ENCODE data around the gene CTCFL. TPM values are rescaled to one million over a fixed set of nuclear protein-coding genes. Genes with fewer than 3 reads are reported as not detected.
A peak's percentile ranks its signal among the peaks of the same experiment; 100 is the strongest.

CTCFL gene
- total RNA-seq, 4 donors from 2014 or later = 0.14 TPM; not detected in 3

DNA sequence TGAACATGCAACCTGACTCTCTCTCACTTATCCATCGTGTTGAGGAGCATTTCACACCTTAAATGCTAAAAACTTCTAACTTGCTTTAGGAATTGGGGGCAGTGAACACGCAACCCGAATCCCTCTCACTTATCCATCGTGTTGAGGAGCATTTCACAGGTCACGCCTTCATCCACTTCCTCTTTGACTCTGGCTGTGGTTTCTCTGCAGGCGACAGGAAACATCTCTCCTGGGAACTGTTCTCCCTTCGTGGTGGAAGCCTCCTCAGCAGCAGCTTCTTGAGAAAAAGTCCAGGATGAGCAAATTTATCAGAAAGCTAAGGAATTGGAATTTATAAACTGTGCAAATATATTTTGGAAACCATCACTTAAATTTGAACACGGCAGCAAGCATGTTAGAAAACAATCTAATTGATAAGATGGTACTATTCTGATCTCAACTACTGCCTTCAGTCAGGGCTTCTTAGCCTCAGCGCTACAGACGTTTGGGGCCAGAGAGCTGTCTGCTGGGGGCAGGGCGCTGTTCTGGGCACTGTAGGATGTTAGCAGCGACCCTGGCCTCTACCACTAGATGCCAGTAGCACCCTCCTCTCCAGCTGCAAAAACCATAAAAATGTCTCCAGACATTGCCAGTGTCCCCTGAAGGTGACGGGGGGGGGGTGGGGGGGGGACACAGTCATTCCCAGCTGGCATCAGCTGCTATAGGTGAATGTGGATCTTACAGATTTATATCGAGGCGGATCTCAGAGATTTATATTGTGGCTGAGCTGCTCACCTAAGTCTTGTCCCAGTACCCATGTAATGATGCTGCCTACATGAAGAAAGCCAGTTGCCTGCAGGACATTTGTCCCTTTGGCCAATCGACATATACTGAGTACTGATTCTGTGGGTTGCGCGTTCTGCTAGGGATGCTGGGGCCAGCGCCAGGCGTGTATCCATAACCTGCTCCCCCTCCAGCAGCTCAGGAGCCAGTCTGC, 26.2 kb downstream of the CTCFL start:
- no peaks in the 10 kb centered on the region for H3K27me3 ChIP-seq
- intact Hi-C loops (cut with DNase I; ENCODE audit: low total_unique reads) (no loop called here), in situ Hi-C loops (cut with MboI; ENCODE audit: low pct_ligation_motif_present in 1 of 4, low pct_unique_long_range_greater_than_20kb in 1 of 4, low sequenced_read_pairs in 3 of 4) (loop anchor here (5.0 to 25.0 kb wide), 3 partner anchors 111 to 411 kb away; no protein-coding TSS in a partner anchor)
- no peak for DNase-seq
- peaks cover 0 to 15% (median 7%) of the 10 kb centered on the region in 4 donors for H3K4me1 ChIP-seq
- H3K36me3 ChIP-seq = no peaks in the 10 kb centered on the region
- H3K4me3 ChIP-seq = no peak overlapping the region
- 11 to 45% methylated on average over 5 to 20 of the region's 20 CpGs for WGBS, 2 donors (ENCODE audit: low coverage in 1 of 2)
- H3K9me3 ChIP-seq = no peaks in the 10 kb centered on the region
- TF ChIP-seq POLR2AphosphoS5 (IDR thresholded peaks at IDR 0.05) = no peak
- TF ChIP-seq CTCF (IDR thresholded peaks at IDR 0.05) = peak in 2 of 5 experiments; percentile 18 to 31
- no peak overlapping the region for H3K27ac ChIP-seq

DNA sequence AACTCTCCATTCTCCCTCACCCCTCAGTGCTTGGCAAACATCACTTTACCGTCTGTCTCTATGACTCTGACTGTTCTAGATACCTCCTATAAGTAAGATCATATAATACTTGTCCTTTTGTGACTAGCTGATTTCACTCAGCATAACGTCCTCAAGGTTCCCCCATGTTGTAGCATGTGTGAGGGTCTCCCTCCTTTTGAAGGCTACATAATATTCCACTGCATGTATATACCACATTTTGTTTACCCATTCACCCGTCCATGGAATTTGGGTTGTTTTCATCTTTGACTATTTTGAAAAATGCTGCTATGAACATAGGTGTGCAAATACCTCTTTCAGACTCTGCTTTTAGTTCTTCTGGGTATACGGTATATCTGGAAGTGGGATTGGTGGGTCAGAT, 28.3 kb downstream of the CTCFL start:
- Histone ChIP-seq H3K36me3 (no peaks in the 10 kb centered on the region), H3K4me3 (no peak overlapping the region), H3K27ac (no peak overlapping the region), H3K9me3 (no peaks in the 10 kb centered on the region), H3K27me3 (no peaks in the 10 kb centered on the region), H3K4me1 (peaks cover 0 to 15% (median 7%) of the 10 kb centered on the region in 4 donors)
- DNase-seq = no peak
- WGBS, 2 donors (ENCODE audit: low coverage in 1 of 2) = 86 to 88% methylated on average over 2 to 4 of the region's 4 CpGs
- no peak for TF ChIP-seq POLR2AphosphoS5 (IDR thresholded peaks at IDR 0.05)
- no peak for TF ChIP-seq EP300 (IDR thresholded peaks at IDR 0.05; ENCODE audit: low read depth)
- no peak for TF ChIP-seq POLR2A (IDR thresholded peaks at IDR 0.05)
- TF ChIP-seq CTCF (IDR thresholded peaks at IDR 0.05) = no peak
- in situ Hi-C loops (cut with MboI; ENCODE audit: low pct_ligation_motif_present in 1 of 4, low pct_unique_long_range_greater_than_20kb in 1 of 4, low sequenced_read_pairs in 3 of 4) = loop anchor here (5.0 to 25.0 kb wide), 3 partner anchors 109 to 409 kb away; no protein-coding TSS in a partner anchor
- intact Hi-C loops (cut with DNase I; ENCODE audit: low total_unique reads) = no loop called here

- in situ Hi-C loops (cut with MboI; ENCODE audit: low pct_ligation_motif_present in 1 of 4, low pct_unique_long_range_greater_than_20kb in 1 of 4, low sequenced_read_pairs in 3 of 4) = loop anchor here (5.0 to 25.0 kb wide), 3 partner anchors 109 to 409 kb away; no protein-coding TSS in a partner anchor
- Histone ChIP-seq H3K27me3 (no peaks in the 10 kb centered on the region), H3K27ac (no peak overlapping the region), H3K36me3 (no peaks in the 10 kb centered on the region), H3K4me3 (no peak overlapping the region), H3K4me1 (peaks cover 0 to 18% (median 7%) of the 10 kb centered on the region in 4 donors), H3K9me3 (no peaks in the 10 kb centered on the region)
- intact Hi-C loops (cut with DNase I; ENCODE audit: low total_unique reads) = loop anchor here (1.0 kb wide), 1 partner anchor 114 kb away; no protein-coding TSS in a partner anchor
- TF ChIP-seq CTCF (IDR thresholded peaks at IDR 0.05) (no peak), POLR2A (IDR thresholded peaks at IDR 0.05) (no peak), POLR2AphosphoS5 (IDR thresholded peaks at IDR 0.05) (no peak)
- DNase-seq = no peak
- WGBS, 2 donors (ENCODE audit: low coverage in 1 of 2) = 83 to 86% methylated on average over 4 to 11 of the region's 11 CpGs
Measured at GRCh38 chr20:57495978-57496377, 29.0 kb downstream of the CTCFL start.

- Histone ChIP-seq H3K27ac (peak overlapping the region in 3 of 4 donors; percentile 26 to 58 (median 42)), H3K4me1 (peaks cover 0 to 13% (median 4%) of the 10 kb centered on the region in 4 donors), H3K9me3 (no peaks in the 10 kb centered on the region), H3K4me3 (no peak overlapping the region), H3K36me3 (no peaks in the 10 kb centered on the region), H3K27me3 (no peaks in the 10 kb centered on the region)
- TF ChIP-seq POLR2AphosphoS5 (IDR thresholded peaks at IDR 0.05) (no peak), POLR2A (IDR thresholded peaks at IDR 0.05) (no peak), CTCF (IDR thresholded peaks at IDR 0.05) (no peak), EP300 (IDR thresholded peaks at IDR 0.05; ENCODE audit: low read depth) (no peak)
- in situ Hi-C loops (cut with MboI; ENCODE audit: low pct_ligation_motif_present in 1 of 4, low pct_unique_long_range_greater_than_20kb in 1 of 4, low sequenced_read_pairs in 3 of 4) (loop anchor here in 3 of 4 donors (10.0 to 25.0 kb wide), 2 partner anchors 108 to 406 kb away; no protein-coding TSS in a partner anchor), intact Hi-C loops (cut with DNase I; ENCODE audit: low total_unique reads) (no loop called here)
- WGBS, 2 donors (ENCODE audit: low coverage in 1 of 2) = 57 to 83% methylated on average over 1 to 9 of the region's 10 CpGs
- no peak for DNase-seq
Measured at GRCh38 chr20:57493091-57493615, 31.8 kb downstream of the CTCFL start.
